Upper lobe of right lung (tissue), 1 donor: ENCODE measurements around the gene PIK3CD. TPM values are rescaled to one million over a fixed set of nuclear protein-coding genes. Genes with fewer than 3 reads are reported as not detected.
A peak's percentile ranks its signal among the peaks of the same experiment; 100 is the strongest.

ENCODE experiments used
- ATAC-seq: fragments of 200-7000 bp; cut with Tn5 transposase; one replicate; pipeline ENCODE4 v1.9.1; 2020; ENCODE audit warnings: mild to moderate bottlenecking, moderate library complexity
- DNase-seq: peaks from one replicate; pipeline ENCODE4 v3.0.0-alpha.2; 2020
- H3K27ac ChIP-seq: fragments of 200-600 bp; one replicate; pipeline ENCODE4 v1.8.0; 2022
- H3K27me3 ChIP-seq: fragments of 200-600 bp; one replicate; pipeline ENCODE4 v1.8.0; 2022; ENCODE audit warnings: mild to moderate bottlenecking
- H3K36me3 ChIP-seq: fragments of 200-600 bp; one replicate; pipeline ENCODE4 v1.8.0; 2022
- H3K4me1 ChIP-seq: fragments of 200-600 bp; one replicate; pipeline ENCODE4 v1.8.0; 2022
- H3K4me3 ChIP-seq: fragments of 200-600 bp; one replicate; pipeline ENCODE4 v1.8.0; 2022; ENCODE audit warnings: mild to moderate bottlenecking
- H3K9me3 ChIP-seq: fragments of 200-600 bp; one replicate; pipeline ENCODE4 v1.8.0; 2022
- intact Hi-C: fragments of 100-400 bp; cut with DNase I; formaldehyde crosslinking; loops from one replicate; pipeline ENCODE4 v1.11.0; 2022
- total RNA-seq: library from RNA; stranded (reverse); fragmentation: NEBNext Ultra II Directional; extraction: Animal tissue kit (Norgen Biotek cat#: 25700); gene quantifications from one replicate; pipeline ENCODE4 v1.2.1, GENCODE V29; 2021
- TF ChIP-seq, protein P1 (sequence below): fragments of 200-600 bp; IDR thresholded peaks from one replicate; pipeline ENCODE4 v1.8.0; 2022; ENCODE audit warnings: antibody characterized with exemption
- donor health status: DM: no; HTN: yes; CAD: no; lungs with severe emphysema.

PIK3CD gene
- total RNA-seq, 1 donor from 2014 or later, result 18.2 TPM

- H3K4me3 ChIP-seq, result no peak overlapping the region
- H3K4me1 ChIP-seq, result no peaks in the 10 kb centered on the region
- H3K27ac ChIP-seq, result no peak overlapping the region
- H3K9me3 ChIP-seq, result no peaks in the 10 kb centered on the region
- DNase-seq (no peak), ATAC-seq (no peak)
- TF ChIP-seq, protein P1, sequence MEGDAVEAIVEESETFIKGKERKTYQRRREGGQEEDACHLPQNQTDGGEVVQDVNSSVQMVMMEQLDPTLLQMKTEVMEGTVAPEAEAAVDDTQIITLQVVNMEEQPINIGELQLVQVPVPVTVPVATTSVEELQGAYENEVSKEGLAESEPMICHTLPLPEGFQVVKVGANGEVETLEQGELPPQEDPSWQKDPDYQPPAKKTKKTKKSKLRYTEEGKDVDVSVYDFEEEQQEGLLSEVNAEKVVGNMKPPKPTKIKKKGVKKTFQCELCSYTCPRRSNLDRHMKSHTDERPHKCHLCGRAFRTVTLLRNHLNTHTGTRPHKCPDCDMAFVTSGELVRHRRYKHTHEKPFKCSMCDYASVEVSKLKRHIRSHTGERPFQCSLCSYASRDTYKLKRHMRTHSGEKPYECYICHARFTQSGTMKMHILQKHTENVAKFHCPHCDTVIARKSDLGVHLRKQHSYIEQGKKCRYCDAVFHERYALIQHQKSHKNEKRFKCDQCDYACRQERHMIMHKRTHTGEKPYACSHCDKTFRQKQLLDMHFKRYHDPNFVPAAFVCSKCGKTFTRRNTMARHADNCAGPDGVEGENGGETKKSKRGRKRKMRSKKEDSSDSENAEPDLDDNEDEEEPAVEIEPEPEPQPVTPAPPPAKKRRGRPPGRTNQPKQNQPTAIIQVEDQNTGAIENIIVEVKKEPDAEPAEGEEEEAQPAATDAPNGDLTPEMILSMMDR, result no peak
- peaks cover 97% of the 10 kb centered on the region for H3K36me3 ChIP-seq
- no peaks in the 10 kb centered on the region for H3K27me3 ChIP-seq
- intact Hi-C loops, result no loop called here
Measured at GRCh38 chr1:9733160-9733789, 81.7 kb downstream of the PIK3CD start.

- no peak overlapping the region for H3K4me3 ChIP-seq
- TF ChIP-seq, protein P1, result no peak
- peaks cover 95% of the 10 kb centered on the region for H3K36me3 ChIP-seq
- no peaks in the 10 kb centered on the region for H3K9me3 ChIP-seq
- ATAC-seq (no peak), DNase-seq (no peak)
- no peaks in the 10 kb centered on the region for H3K27me3 ChIP-seq
- no peak overlapping the region for H3K27ac ChIP-seq
- H3K4me1 ChIP-seq, result no peaks in the 10 kb centered on the region
- intact Hi-C loops, result no loop called here
Measured at GRCh38 chr1:9735800-9736199, 84.3 kb downstream of the PIK3CD start.

- no peak overlapping the region for H3K27ac ChIP-seq
- intact Hi-C loops, result no loop called here
- DNase-seq (no peak), ATAC-seq (no peak)
- TF ChIP-seq, protein P1, result no peak
- H3K4me3 ChIP-seq, result no peak overlapping the region
- peaks cover 95% of the 10 kb centered on the region for H3K36me3 ChIP-seq
- H3K4me1 ChIP-seq, result no peaks in the 10 kb centered on the region
- H3K27me3 ChIP-seq, result no peaks in the 10 kb centered on the region
- H3K9me3 ChIP-seq, result no peaks in the 10 kb centered on the region
Measured at GRCh38 chr1:9736241-9736640, 84.7 kb downstream of the PIK3CD start.

GRCh38 chr1:9737057-9737456 lies 85.5 kb downstream of the PIK3CD start:
- TF ChIP-seq, protein P1, result no peak
- Histone ChIP-seq H3K27me3 (no peaks in the 10 kb centered on the region), H3K27ac (no peak overlapping the region), H3K4me1 (no peaks in the 10 kb centered on the region), H3K4me3 (no peak overlapping the region), H3K36me3 (peaks cover 95% of the 10 kb centered on the region), H3K9me3 (no peaks in the 10 kb centered on the region)
- intact Hi-C loops, result no loop called here
- DNase-seq (no peak), ATAC-seq (peak; percentile 77)

DNA sequence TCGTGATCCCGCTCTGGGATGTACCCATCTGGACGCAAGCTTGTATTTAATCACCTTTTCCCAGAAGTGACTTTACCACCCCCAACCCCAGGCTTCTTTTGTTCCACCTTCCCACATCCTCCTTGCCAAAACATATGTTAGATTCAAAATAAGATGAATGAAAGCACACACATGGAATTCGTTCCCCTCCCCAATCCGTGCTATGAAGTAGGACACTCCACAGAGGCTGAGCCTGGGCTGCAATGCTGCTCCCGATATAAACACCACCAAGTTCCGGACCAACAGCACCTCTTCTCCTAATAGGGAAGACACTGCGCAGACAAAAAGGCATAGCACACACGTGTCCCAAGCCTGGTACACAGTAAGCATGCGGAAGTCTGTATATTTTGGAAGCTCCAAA lies 86.1 kb downstream of the PIK3CD start:
- DNase-seq, result no peak
- no peaks in the 10 kb centered on the region for H3K27me3 ChIP-seq
- no peak overlapping the region for H3K27ac ChIP-seq
- H3K4me1 ChIP-seq, result no peaks in the 10 kb centered on the region
- intact Hi-C loops, result no loop called here
- TF ChIP-seq, protein P1, result no peak
- no peak for ATAC-seq
- H3K36me3 ChIP-seq, result peaks cover 95% of the 10 kb centered on the region
- no peaks in the 10 kb centered on the region for H3K9me3 ChIP-seq
- H3K4me3 ChIP-seq, result no peak overlapping the region
